GM21737 (cell line): ENCODE results near the gene MAN1C1.
"Not testable (repeated sequence)": the region's sequence is repeated elsewhere in the genome, so short reads cannot be mapped to it uniquely, and the experiment has no call there.

Experiments used
- ATAC-seq: cut with Tn5 transposase; IDR thresholded peaks from one replicate; pipeline ENCODE4 v1.9.1; 2021; ENCODE audit warnings: mild to moderate bottlenecking, moderate library complexity; ENCODE audit not compliant: unreplicated experiment

MAN1C1 gene

DNA sequence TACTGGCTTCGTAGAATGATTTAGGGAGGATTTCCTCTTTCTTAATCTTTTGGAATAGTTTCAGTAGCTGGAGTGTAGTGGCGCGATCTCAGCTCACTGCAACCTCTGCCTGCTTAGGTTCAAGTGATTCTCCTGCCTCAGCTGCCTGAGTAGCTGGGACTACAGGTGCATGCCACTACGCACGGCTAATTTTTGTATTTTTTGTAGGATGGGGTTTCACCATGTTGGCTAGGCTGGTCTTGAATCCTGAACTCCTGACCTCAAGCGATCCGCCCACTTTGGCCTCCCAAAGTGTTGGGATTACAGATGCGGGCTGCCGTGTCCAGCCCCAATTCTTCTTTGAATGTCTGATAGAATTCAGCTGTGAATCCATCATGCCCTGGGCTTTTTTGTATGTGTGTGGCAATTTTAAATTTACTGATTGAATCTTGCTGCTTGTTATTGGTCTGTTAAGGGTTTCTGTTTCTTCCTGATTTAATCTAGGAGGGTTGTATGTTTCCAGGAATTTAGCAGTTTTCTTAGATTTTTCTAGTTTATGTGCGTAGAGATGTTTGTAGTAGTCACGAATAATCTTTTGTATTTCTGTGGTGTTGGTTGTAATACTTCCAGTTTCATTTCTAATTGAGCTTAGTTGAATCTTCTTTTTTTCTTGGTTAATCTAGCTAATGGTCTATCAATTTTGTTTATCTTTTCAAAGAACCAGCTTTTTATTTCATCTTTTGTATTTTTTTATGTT, 15.3 kb downstream of the MAN1C1 start:
- no peak for ATAC-seq

- no peak for ATAC-seq
These were observed 17.5 kb downstream of the MAN1C1 start for GRCh38 chr1:25634066-25634465.

- no peak for ATAC-seq
These were observed 18.3 kb downstream of the MAN1C1 start for GRCh38 chr1:25634896-25635295.

- ATAC-seq, result not testable (repeated sequence)
These were observed 19.6 kb downstream of the MAN1C1 start for GRCh38 chr1:25636141-25636540.

DNA sequence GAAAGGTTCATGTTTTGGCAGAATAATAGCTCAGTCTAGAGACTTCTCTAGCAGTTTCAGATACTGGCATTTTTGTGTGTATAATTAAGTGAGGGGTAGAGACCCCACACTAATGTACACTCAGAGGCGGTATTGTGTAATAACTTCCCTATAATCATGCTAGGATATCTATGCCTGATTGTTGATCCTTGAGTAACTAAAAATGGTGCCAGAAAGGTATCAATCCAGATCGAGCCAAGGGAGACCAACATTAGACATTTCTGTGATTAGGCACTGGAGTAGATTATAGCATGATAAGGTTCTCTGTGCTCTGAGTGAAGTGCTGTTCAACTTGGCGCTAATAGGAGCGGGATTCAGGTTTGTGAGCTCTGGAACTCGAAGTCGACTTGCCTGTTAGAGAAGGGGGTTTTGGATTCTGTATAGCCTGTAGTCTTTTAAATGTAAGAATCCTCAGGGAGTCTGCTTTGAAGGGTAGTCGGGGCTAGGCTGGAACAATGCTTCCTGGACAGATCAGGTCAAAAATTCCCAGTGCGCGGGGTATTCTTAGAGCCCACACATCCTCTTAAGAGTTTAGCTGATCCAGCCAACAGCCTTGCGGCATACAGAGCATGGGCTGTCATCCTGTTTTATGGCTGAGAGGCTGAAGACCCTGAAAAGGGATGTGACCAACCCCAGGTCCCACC, 24.2 kb downstream of the MAN1C1 start:
- ATAC-seq, result no peak

DNA sequence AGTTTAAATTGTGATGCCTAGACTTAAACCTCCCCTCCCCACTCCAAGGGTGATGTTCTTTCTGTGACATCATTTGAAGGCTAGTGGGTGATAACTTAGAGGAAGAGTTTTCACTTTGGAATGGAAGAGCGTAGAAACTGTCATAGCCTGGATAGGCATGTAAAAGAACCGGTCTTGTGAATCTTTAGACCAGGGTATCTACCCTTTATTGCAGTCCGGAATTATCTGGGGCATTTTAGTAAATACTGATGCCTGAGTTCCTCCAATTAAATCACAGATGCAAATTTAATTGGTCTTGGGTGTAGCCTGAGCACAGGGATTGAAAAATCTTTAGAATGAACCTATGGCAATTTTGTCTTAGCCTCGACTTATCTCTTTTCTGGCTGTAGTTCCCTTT, 24.7 kb downstream of the MAN1C1 start:
- no peak for ATAC-seq

GRCh38 chr1:25641931-25642573, 25.5 kb downstream of the MAN1C1 start:
- no peak for ATAC-seq

GRCh38 chr1:25642574-25643108, 26.1 kb downstream of the MAN1C1 start:
- ATAC-seq, result no peak

GRCh38 chr1:25643929-25644328, 27.3 kb downstream of the MAN1C1 start:
- no peak for ATAC-seq

GRCh38 chr1:25644962-25645361, 28.4 kb downstream of the MAN1C1 start:
- ATAC-seq, result no peak

DNA sequence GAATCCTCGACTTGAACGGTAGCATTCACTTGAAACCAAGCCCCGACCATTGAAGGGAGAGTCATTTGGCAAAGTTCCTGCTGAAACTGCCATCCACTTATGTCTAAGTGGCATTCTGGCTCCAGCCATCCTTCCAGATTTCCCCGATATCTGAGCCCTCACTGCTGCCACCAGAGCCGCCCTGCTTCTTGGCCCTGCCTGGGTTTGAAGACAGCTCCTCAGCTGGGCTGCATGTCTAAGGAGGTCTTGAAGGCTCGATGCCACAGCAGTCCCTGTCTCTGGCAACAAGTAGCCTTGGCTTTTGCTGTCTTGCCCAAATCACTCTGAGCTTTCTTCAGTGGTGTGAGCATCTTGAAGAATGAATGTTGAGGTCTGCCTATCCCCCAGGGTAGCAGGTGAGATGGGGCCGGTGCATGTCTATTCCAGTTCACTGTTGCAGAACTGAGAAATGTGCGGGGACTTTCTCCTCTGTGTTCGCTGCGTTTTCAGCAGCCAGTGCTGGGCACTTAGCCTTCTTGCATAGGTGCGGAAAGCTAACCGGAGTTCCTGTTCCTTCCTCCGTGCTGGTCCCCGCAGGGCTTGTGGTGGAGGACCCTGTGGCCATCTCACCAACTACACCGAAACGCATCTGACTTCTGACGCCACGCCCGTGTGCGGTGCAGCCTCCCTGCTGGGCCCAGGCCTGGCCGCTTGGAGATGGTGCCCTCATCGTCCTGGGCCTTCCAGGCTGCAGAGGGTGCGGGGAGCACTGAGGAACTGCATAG, 29.2 kb downstream of the MAN1C1 start:
- no peak for ATAC-seq

DNA sequence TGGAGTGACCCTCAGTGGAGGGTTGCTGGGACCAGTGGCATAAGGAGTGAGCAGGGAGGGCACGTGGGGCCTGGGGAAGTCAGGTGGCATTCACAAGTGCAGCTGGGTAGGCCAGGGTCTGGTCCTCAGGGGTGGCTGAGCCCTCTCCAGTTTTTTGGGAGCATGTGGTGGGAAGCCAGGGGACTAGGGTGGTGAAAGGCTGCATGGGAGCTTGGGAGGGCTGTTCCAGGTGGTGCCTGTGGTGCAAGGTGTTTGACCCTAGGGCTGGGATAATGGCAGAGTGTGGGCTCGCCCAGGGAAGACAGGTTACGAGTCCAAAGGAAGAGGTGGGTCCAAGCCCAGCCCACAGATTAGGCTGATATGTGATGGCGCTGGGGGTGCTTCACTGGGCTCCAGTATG, 30.5 kb downstream of the MAN1C1 start:
- no peak for ATAC-seq

DNA sequence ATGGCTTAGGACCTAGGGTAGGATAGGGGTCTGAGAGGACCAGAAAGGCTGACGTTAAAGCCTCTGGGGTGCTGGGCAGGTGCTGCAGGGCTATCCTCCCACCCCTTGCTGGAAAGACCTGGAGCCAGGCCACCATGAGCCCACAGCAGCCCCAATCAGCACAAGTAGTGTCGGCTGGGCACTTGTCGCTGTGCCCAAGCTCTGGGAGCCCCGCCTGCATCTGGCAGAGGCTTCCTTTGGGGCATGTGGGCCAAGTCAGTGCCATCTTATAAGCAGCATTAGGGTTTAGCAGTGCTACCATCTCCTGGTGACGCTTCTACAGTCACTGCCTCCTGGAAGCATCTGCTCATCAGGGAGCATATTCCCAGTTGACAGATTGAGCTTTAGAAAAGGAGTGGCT, 31.3 kb downstream of the MAN1C1 start:
- no peak for ATAC-seq

GRCh38 chr1:25648681-25649440, 32.3 kb downstream of the MAN1C1 start:
- no peak for ATAC-seq

GRCh38 chr1:25649505-25650288, 33.1 kb downstream of the MAN1C1 start:
- ATAC-seq, result no peak

DNA sequence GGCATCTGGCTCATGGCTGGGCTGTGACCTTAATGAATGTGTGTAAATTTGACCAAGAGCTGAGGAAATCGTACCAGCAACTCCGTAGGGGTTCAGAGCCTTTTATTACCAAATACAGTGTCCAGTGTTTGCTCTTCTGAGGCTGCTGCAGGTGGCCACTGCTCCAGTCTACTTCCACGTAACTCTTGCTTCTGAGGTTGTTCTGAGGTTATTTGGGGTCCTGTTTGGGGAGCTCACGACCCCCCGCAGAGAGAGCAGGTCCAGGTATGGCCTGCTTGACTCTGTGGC, 33.6 kb downstream of the MAN1C1 start:
- no peak for ATAC-seq

DNA sequence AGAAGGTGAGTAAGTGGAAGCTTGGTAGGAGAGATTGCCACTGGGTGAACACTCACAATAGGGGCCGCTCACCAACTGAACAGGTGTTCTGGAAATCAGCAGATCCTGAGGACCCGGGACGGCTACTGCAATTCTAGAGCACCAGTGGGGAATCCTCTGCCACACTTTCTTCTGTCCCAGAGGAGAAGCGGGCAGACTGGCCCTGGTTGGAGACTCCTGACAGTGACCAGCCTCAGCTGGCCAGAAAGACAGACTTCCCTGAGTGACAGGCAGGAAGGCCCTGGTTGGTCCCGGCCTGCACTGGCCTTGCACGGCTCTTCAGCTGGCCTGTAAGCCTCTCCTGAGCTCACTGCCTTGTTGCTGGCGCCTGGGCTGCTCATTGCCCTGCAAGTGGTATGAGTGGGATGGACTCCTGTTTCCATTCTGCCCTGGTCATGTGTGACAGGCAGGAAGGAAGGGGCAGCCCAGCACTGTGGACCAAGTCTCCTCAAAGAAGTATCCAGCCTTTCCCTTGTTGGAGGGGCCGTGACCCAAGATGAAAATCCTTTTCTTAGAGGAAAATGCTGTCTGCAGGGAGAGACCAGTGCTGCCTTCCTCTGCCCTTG, 34.5 kb downstream of the MAN1C1 start:
- ATAC-seq, result no peak

- ATAC-seq, result no peak
These were observed 35.5 kb downstream of the MAN1C1 start for GRCh38 chr1:25651824-25652741.
